GM21619 (cell line): Measurements from ENCODE around the gene MYO5B.

Source experiments
- ATAC-seq: cut with Tn5 transposase; IDR thresholded peaks from one replicate; pipeline ENCODE4 v1.9.1; 2021; ENCODE audit not compliant: unreplicated experiment

MYO5B gene

DNA sequence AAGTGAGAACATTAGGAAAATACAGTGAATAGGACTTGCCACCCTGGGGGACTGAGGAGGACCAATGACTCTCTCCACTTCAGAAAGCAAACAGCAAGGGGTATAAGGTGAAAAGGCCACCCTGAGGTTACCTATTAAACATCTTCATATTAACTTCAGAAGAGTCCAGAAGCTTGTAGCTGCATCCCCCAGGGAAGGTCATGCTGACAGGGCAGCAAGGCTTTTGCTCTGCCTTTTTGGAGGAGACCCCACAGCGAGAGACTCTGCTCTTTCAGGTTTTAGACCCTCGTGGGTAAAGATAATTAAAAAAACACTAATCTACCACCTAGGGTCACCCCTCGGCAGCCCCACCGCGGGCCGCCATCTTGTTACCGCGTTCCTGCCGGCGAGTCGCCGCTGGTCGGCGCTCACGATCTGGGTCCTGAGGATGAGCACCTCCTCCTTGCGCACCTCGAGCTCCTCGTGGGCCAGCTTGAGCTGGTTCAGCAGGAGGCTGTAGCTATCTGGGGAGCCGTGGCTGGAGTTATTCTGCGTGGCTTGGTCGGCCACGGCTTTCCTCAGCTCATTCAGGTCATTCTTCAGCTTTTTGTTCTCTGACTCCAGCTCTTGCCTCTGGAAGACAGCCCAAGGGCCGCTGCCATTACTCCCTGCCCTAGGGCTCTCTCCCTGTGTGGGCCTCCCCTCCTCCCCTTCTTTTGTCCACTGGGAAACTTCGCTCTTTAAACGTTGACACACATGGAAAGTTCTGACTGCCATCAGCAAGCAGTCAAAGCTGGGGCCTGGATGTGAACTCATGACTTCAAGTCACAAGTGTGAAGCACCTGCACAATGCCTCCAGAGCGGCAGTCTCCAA lies 331.0 kb downstream of the MYO5B start:
- no peak for ATAC-seq

GRCh38 chr18:49862656-49863385 lies 332.1 kb downstream of the MYO5B start:
- no peak for ATAC-seq

GRCh38 chr18:49861659-49862058 lies 333.3 kb downstream of the MYO5B start:
- ATAC-seq = no peak

- no peak for ATAC-seq
These were observed 335.2 kb downstream of the MYO5B start for GRCh38 chr18:49859725-49860124.

- no peak for ATAC-seq
These were observed 336.0 kb downstream of the MYO5B start for GRCh38 chr18:49859021-49859359.

DNA sequence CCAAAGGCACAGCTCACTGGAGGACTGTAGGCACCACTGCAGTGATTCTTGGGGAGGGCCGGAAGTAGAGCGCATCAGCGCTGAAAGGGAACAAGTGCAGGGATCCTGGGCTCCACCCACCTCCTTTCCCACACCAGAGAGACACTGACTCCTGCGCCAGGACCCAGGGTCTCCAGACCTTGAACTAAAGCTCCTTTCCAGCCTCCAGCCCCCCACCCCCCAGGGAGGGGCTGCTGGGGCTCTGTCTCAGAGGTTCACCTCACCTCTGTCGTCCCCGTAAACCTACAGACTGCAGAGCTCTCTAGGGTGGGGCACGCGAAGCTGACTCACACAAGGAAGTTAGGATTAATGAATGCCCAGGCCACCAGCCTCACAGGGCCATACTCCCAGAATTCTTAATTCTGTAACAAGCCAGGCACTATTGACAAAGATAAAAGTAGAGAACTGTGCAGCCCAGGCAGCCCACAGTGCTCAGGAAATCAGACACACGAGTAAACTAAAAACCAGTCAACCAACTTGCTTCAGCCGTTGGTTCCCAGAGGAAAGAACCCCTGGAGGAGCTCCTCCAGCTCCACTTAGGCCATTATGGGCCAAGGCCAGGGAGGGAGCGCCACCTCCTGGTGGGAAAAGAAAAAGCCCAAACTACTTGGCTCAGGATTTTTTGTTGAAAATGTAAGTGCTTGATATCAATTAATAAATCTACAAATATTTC lies 336.5 kb downstream of the MYO5B start:
- ATAC-seq = no peak

DNA sequence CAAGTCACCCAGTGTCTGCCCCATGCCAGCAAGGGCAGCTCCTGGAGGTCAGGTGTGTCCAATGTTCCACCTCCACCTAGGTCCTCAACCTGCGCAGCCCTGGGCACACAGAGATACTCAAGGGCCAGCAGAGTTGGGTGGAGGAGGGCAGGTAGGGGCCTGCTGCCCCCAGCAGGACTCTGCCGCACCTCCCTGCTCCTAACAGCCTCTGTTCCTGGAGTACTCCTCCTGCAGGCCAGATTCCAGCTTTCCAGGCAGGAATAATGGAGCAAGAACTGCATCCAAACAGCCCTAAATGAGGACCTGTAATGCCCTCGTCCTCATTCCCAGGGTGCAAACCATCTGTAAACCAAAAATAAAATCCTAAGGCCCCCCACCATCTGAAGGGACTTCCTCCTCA lies 337.2 kb downstream of the MYO5B start:
- ATAC-seq = no peak

GRCh38 chr18:49856496-49856895 lies 338.5 kb downstream of the MYO5B start:
- no peak for ATAC-seq

- no peak for ATAC-seq
These were observed 339.1 kb downstream of the MYO5B start for GRCh38 chr18:49855711-49856415.

DNA sequence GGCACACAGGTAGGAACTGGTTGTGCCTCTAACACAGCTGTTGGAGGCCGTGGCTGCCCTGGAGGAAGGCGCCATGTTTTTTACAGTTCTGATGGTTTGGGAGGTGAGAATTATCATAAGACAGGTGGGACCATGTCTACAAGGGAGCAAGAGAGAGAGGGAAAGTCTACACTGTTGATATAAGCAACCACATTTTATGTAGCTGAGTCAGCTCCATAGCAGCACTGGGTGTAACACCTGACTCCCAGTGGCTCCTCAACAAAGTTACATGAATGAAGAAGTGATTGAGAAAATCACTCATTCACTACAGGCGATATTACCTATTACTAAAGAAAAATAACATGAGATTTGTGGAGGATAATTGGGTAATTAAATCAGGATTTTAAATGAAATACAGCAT lies 340.3 kb downstream of the MYO5B start:
- no peak for ATAC-seq

- ATAC-seq = no peak
These were observed 341.5 kb downstream of the MYO5B start for GRCh38 chr18:49853436-49853835.

- ATAC-seq = no peak
These were observed 341.9 kb downstream of the MYO5B start for GRCh38 chr18:49853011-49853410.

- no peak for ATAC-seq
These were observed 343.3 kb downstream of the MYO5B start for GRCh38 chr18:49851624-49852023.

- no peak for ATAC-seq
These were observed 344.3 kb downstream of the MYO5B start for GRCh38 chr18:49850636-49851035.

- ATAC-seq = no peak
These were observed 345.4 kb downstream of the MYO5B start for GRCh38 chr18:49849331-49850217.

DNA sequence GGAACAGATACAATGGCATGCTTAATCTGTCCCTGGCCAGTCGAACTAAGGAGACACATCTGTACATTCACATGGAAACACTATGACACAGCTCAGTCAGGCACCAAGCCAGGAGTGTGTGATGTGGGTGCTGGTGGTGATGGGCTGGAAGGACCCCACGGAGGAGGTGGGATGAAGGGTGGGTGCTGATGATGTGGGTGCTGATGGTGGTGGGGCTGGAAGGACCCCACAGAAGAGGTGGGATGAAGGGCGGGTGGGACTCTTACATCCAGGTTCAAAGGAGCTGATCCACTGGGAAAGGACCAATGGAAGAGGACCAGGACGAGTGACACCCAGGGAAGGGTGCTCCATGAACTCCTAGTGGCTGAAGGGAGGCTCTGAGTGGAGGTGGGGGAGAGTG lies 346.8 kb downstream of the MYO5B start:
- no peak for ATAC-seq

- ATAC-seq = no peak
These were observed 347.4 kb downstream of the MYO5B start for GRCh38 chr18:49847524-49847923.

GRCh38 chr18:49846718-49847470 lies 348.1 kb downstream of the MYO5B start:
- ATAC-seq = no peak

DNA sequence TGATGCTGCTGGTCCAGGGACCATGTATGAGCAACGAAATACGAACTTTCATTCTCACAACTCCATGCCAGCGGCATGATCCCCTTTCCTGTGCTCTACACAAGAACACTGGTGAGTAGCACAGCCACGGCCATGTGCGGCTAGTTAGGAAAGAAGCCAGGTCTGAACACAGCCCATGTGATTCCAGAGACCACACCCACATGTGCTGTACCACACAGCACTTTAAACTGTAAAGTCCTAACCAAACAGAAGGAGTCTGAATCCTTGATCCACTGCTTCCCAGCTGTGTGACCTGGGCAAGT lies 348.6 kb downstream of the MYO5B start:
- no peak for ATAC-seq
